Endothelial cell of umbilical vein (primary cell): ENCODE measurements around the gene OPRM1. TPM values are rescaled to one million over a fixed set of nuclear protein-coding genes. Genes with fewer than 3 reads are reported as not detected.
"Not testable (repeated sequence)": the region's sequence is repeated elsewhere in the genome, so short reads cannot be mapped to it uniquely, and the experiment has no call there.

Experiments
- BruUV-seq: library from RNA; stranded (reverse); fragments of 400-500 nt; replicated peaks from 2 replicates; lab custom pipeline; 2021; lab: Mats Ljungman, UMichigan
- CTCF ChIA-PET: fragments of 300-600, 350-600 bp; sonication (Branson Sonifier 250); formaldehyde crosslinking; loops from one replicate; lab custom pipeline; 2021; ENCODE audit warnings: antibody characterized with exemption, inconsistent platforms; lab: Charles Lee
- POLR2A ChIA-PET: fragments of 300-600, 350-600 bp; sonication (Branson Sonifier 250); formaldehyde crosslinking; loops from one replicate; lab custom pipeline; 2021; ENCODE audit warnings: antibody characterized with exemption, inconsistent platforms; lab: Charles Lee
- DNase-seq: peaks from one replicate; pipeline ENCODE4 v3.0.0-alpha.2; 2011; ENCODE audit warnings: low read depth, low spot score
- FAIRE-seq: peaks from 2 replicates; lab custom pipeline; 2011; peaks lifted over from hg19 to GRCh38; lab: Jason Lieb, UNC
- H2AFZ ChIP-seq: 2 replicates; pipeline ENCODE4 v1.6.0; 2012; ENCODE audit warnings: low read depth, low read length, control low read depth, inconsistent platforms
- H3K27ac ChIP-seq: 2 replicates; pipeline ENCODE4 v1.5.1; 2011; ENCODE audit warnings: low read depth, mild to moderate bottlenecking, control low read depth, low read length, moderate library complexity; ENCODE audit not compliant: insufficient read depth
- H3K27me3 ChIP-seq, 2 experiments: 2 replicates each; pipeline versions ENCODE4 v1.6.0 to v1.6.1; 2011; ENCODE audit warnings: low read length in 2 of 2, mixed read lengths in 1 of 2; ENCODE audit not compliant: control insufficient read depth in 2 of 2, insufficient read depth in 2 of 2
- H3K36me3 ChIP-seq, 2 experiments: 2 replicates in 1 of 2; 3 replicates in 1 of 2; pipeline ENCODE4 v1.5.1; 2011; ENCODE audit warnings: low read length in 2 of 2, mild to moderate bottlenecking in 1 of 2, moderate library complexity in 1 of 2; ENCODE audit not compliant: control insufficient read depth in 2 of 2, insufficient read depth in 2 of 2; ENCODE audit errors: extremely low read depth in 1 of 2
- H3K4me1 ChIP-seq: 3 replicates; pipeline ENCODE4 v1.5.1; 2011; ENCODE audit warnings: mild to moderate bottlenecking, low read length; ENCODE audit not compliant: control insufficient read depth, insufficient read depth; ENCODE audit errors: extremely low read depth
- H3K4me2 ChIP-seq: 2 replicates; pipeline ENCODE4 v1.6.1; 2011; ENCODE audit warnings: low read length, control low read depth, mixed read lengths; ENCODE audit not compliant: insufficient read depth
- H3K4me3 ChIP-seq, 3 experiments: fragments of 200-600 bp in 1 of 3; sonication (generic), shearing (Covaris generic) in 1 of 3; replicated peaks in 1 of 3; 2 replicates each; pipeline ENCODE4 v1.5.1; 2011 to 2016; ENCODE audit warnings: control low read depth in 3 of 3, low read length in 3 of 3, mild to moderate bottlenecking in 2 of 3, inconsistent platforms in 1 of 3, low read depth in 1 of 3, moderate library complexity in 1 of 3; ENCODE audit not compliant: insufficient read depth in 1 of 3
- H3K79me2 ChIP-seq: 2 replicates; pipeline ENCODE4 v1.6.0; 2012; ENCODE audit warnings: low read length, inconsistent platforms; ENCODE audit not compliant: control insufficient read depth, insufficient read depth
- H3K9ac ChIP-seq: replicated peaks from 2 replicates; pipeline ENCODE3; 2011; ENCODE audit warnings: low read length, control low read depth; ENCODE audit not compliant: insufficient read depth; ENCODE audit errors: extremely low read depth
- H3K9me1 ChIP-seq: replicated peaks from 3 replicates; pipeline ENCODE4 v1.6.0; 2011; ENCODE audit warnings: mild to moderate bottlenecking, low read length; ENCODE audit not compliant: control insufficient read depth, insufficient read depth; ENCODE audit errors: extremely low read depth
- H3K9me3 ChIP-seq: replicated peaks from 2 replicates; pipeline ENCODE4 v1.5.1; 2012; ENCODE audit warnings: low read length, inconsistent platforms; ENCODE audit not compliant: control insufficient read depth, insufficient read depth
- H4K20me1 ChIP-seq: replicated peaks from 2 replicates; pipeline ENCODE3; 2011; ENCODE audit warnings: mild to moderate bottlenecking, low read length; ENCODE audit not compliant: control insufficient read depth, insufficient read depth; ENCODE audit errors: extremely low read depth
- EZH2 ChIP-seq: IDR thresholded peaks from 2 replicates; pipeline ENCODE4 v1.6.1; 2012; ENCODE audit warnings: borderline replicate concordance, low read depth, mild to moderate bottlenecking, moderate library complexity, low read length, inconsistent platforms; ENCODE audit not compliant: severe bottlenecking
- FOS ChIP-seq: IDR thresholded peaks from 2 replicates; pipeline ENCODE4 v1.6.1; 2011; ENCODE audit warnings: mild to moderate bottlenecking, low read length, moderate library complexity, borderline replicate concordance; ENCODE audit not compliant: insufficient read depth
- MYC ChIP-seq: IDR thresholded peaks from one replicate; pipeline ENCODE4 v1.6.1; 2011; ENCODE audit warnings: mild to moderate bottlenecking, low read depth, low read length
- POLR2AphosphoS5 ChIP-seq: IDR thresholded peaks from 2 replicates; pipeline ENCODE4 v1.6.1; 2012; ENCODE audit warnings: low read depth, mild to moderate bottlenecking, control low read depth, low read length, moderate library complexity; ENCODE audit not compliant: insufficient read depth
- dilution Hi-C: fragments of 300-500 bp; cut with MboI; formaldehyde crosslinking; loops from one replicate; pipeline ENCODE4 v1.15.0; 2019; ENCODE audit warnings: low sequenced_read_pairs; ENCODE audit not compliant: extremely low pct_ligation_motif_present
- intact Hi-C: fragments of 100-400 bp; cut with micrococcal nuclease; formaldehyde crosslinking; loops from one replicate; pipeline ENCODE4 v1.10.0; 2022
- polyA plus RNA-seq, 4 experiments: library from polyadenylated mRNA; depleted of rRNA in 3 of 4; stranded (reverse) in 3 of 4; unstranded in 1 of 4; fragments of >200 nt; gene quantifications; 2 replicates each; pipeline versions ENCODE4 v1.2.1 to v1.2.3, GENCODE V29; 2011 to 2012; ENCODE audit warnings: missing spikeins in 1 of 4
- total RNA-seq: library from RNA; stranded (reverse); gene quantifications from 2 replicates; pipeline ENCODE4 v1.2.3, GENCODE V29; 2021
- TF ChIP-seq, protein P1 (sequence below): IDR thresholded peaks from 2 replicates; pipeline ENCODE4 v1.6.1; 2011; ENCODE audit not compliant: insufficient read depth, insufficient read length
- TF ChIP-seq, protein P2 (sequence below), 2 donors: IDR thresholded peaks; 1 replicate in 1 of 2; 2 replicates in 1 of 2; pipeline ENCODE4 v1.5.1; 2011; ENCODE audit warnings: low read length in 2 of 2, mild to moderate bottlenecking in 2 of 2, moderate library complexity in 2 of 2, control low read depth in 1 of 2, inconsistent platforms in 1 of 2, low read depth in 1 of 2; ENCODE audit not compliant: insufficient read depth in 1 of 2; ENCODE audit errors: extremely low read depth in 1 of 2

The OPRM1 gene
- total and polyA plus RNA-seq, 2 donors (not counting 3 experiments of a cell fraction or from before 2014, with no cell fraction given): not detected

DNA sequence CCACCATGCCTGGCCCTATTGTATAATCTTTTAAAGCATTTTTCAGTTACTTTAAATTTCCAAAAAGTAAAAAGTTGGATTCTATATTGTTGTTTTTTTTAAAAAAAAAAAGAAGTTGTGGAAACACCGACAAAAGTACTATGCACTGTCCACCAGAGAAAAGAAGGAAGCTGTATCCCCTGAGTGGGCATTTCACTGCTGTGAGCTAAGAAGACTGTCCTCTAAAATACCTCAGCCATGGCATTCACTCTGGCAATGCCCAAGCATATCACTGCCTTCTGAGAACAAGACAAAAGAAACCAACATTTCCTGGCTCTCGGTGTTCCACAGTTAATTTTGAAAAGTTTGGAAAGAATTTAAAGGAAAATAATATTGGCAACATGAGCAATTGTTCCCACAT, 199.8 kb downstream of the OPRM1 start:
- DNase-seq (no peak), FAIRE-seq (no peak)
- Histone ChIP-seq H3K9me3 (no peaks in the 10 kb centered on the region), H3K27ac (no peak overlapping the region), H3K9me1 (no peaks in the 10 kb centered on the region), H4K20me1 (no peaks in the 10 kb centered on the region), H3K4me2 (no peak overlapping the region), H3K79me2 (no peaks in the 10 kb centered on the region), H2AFZ (no peak overlapping the region), H3K36me3 (no peaks in the 10 kb centered on the region), H3K9ac (no peak overlapping the region), H3K27me3 (no peaks in the 10 kb centered on the region), H3K4me1 (no peaks in the 10 kb centered on the region), H3K4me3 (no peak overlapping the region)
- TF ChIP-seq EZH2 (no peak), FOS (no peak)
- BruUV-seq: no TSS peak
- CTCF ChIA-PET: interaction anchor here (0.7 kb wide), 1 partner anchor 9 kb away, joined by 3 read pairs; no protein-coding TSS in a partner anchor
- dilution Hi-C loops: no loop called here
- intact Hi-C loops: no loop called here
- POLR2A ChIA-PET: no interaction called here

DNA sequence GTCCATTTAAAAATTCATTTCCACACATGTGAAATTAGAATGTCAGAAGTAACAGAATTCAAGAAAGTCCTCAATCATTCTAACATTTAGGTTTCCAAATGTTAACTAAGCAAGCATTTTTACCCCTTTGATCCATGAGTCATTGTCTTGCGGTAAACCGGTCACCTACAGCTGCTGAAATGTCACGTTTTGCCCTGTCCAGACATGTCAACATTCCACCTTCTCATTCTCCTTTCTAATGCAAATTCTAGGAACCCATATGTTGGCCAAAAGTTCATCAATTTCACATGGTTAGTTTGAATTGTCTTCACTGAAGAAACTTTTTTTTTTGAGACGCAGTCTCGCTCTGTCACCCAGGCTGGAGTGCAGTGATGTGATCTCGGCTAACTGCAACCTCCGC, 200.4 kb downstream of the OPRM1 start:
- Histone ChIP-seq H3K4me2 (no peak overlapping the region), H3K9me3 (no peaks in the 10 kb centered on the region), H3K79me2 (no peaks in the 10 kb centered on the region), H4K20me1 (no peaks in the 10 kb centered on the region), H3K27me3 (no peaks in the 10 kb centered on the region), H3K4me3 (no peak overlapping the region), H2AFZ (no peak overlapping the region), H3K27ac (no peak overlapping the region), H3K36me3 (no peaks in the 10 kb centered on the region), H3K9me1 (no peaks in the 10 kb centered on the region), H3K4me1 (no peaks in the 10 kb centered on the region), H3K9ac (no peak overlapping the region)
- ChIA-PET CTCF (no interaction called here), POLR2A (no interaction called here)
- intact Hi-C loops (no loop called here), dilution Hi-C loops (no loop called here)
- no TSS peak for BruUV-seq
- DNase-seq (no peak), FAIRE-seq (no peak)
- no peak for TF ChIP-seq FOS
- TF ChIP-seq, protein P1, sequence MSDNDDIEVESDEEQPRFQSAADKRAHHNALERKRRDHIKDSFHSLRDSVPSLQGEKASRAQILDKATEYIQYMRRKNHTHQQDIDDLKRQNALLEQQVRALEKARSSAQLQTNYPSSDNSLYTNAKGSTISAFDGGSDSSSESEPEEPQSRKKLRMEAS: no peak
- TF ChIP-seq MYC: no peak
- TF ChIP-seq POLR2AphosphoS5: no peak
- TF ChIP-seq, protein P2, sequence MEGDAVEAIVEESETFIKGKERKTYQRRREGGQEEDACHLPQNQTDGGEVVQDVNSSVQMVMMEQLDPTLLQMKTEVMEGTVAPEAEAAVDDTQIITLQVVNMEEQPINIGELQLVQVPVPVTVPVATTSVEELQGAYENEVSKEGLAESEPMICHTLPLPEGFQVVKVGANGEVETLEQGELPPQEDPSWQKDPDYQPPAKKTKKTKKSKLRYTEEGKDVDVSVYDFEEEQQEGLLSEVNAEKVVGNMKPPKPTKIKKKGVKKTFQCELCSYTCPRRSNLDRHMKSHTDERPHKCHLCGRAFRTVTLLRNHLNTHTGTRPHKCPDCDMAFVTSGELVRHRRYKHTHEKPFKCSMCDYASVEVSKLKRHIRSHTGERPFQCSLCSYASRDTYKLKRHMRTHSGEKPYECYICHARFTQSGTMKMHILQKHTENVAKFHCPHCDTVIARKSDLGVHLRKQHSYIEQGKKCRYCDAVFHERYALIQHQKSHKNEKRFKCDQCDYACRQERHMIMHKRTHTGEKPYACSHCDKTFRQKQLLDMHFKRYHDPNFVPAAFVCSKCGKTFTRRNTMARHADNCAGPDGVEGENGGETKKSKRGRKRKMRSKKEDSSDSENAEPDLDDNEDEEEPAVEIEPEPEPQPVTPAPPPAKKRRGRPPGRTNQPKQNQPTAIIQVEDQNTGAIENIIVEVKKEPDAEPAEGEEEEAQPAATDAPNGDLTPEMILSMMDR (IDR thresholded peaks at IDR 0.05; ENCODE audit: extremely low read depth in 1 of 2, insufficient read depth in 1 of 2, low read depth in 1 of 2, low read length in 2 of 2): no peak

- H3K27me3 ChIP-seq, BruUV-seq, H3K9me3 ChIP-seq, H3K4me3 ChIP-seq, intact Hi-C loops, POLR2A ChIA-PET, H3K36me3 ChIP-seq, H3K9me1 ChIP-seq, H3K4me2 ChIP-seq, FAIRE-seq, H3K9ac ChIP-seq, H3K79me2 ChIP-seq, H3K4me1 ChIP-seq, dilution Hi-C loops, H4K20me1 ChIP-seq, H2AFZ ChIP-seq, H3K27ac ChIP-seq, DNase-seq: not testable (repeated sequence)
- CTCF ChIA-PET: interaction anchor here (1.4 kb wide), 1 partner anchor 36 kb away, joined by 6 read pairs; no protein-coding TSS in a partner anchor
These were observed 202.0 kb downstream of the OPRM1 start for GRCh38 chr6:154241061-154241460.
